B cell (primary cell): ENCODE measurements around the gene C9orf72. TPM values are rescaled to one million over a fixed set of nuclear protein-coding genes. Genes with fewer than 3 reads are reported as not detected.

Experiments
- ATAC-seq: fragments of 200-7000 bp; cut with Tn5 transposase; one replicate; pipeline ENCODE4 v1.10.0; 2021; ENCODE audit warnings: low read depth, mild to moderate bottlenecking, moderate number of reproducible peaks, moderate library complexity
- CTCF ChIA-PET: fragments of 350-600 bp; sonication (Branson Sonifier 250); formaldehyde crosslinking; loops from one replicate; lab custom pipeline; 2021; ENCODE audit warnings: antibody characterized with exemption, inconsistent platforms; lab: Charles Lee
- POLR2A ChIA-PET: fragments of 350-600 bp; sonication (Branson Sonifier 250); formaldehyde crosslinking; loops from one replicate; lab custom pipeline; 2021; ENCODE audit warnings: antibody characterized with exemption; lab: Charles Lee
- DNase-seq: peaks from one replicate; pipeline ENCODE4 v3.0.0; 2013
- H2AFZ ChIP-seq: 2 replicates; pipeline ENCODE4 v1.6.1; 2012; ENCODE audit warnings: mild to moderate bottlenecking, low read depth, low read length; ENCODE audit not compliant: insufficient read depth, poor library complexity, severe bottlenecking
- H3K27ac ChIP-seq, 2 donors: 1 replicate in 1 of 2; 2 replicates in 1 of 2; pipeline ENCODE4 v1.5.1; 2012 to 2013; ENCODE audit warnings: low read length in 2 of 2, mild to moderate bottlenecking in 2 of 2, moderate library complexity in 1 of 2
- H3K27me3 ChIP-seq, 4 experiments: fragments of 200-600 bp in 1 of 4; sonication (generic) in 1 of 4; replicated peaks in 1 of 4; 1 replicate in 2 of 4; 2 replicates in 2 of 4; pipeline versions ENCODE4 v1.6.1 to v1.7.0; 2013 to 2016; ENCODE audit warnings: low read length in 3 of 4, mild to moderate bottlenecking in 2 of 4, mixed read lengths in 1 of 4, moderate library complexity in 1 of 4; ENCODE audit not compliant: insufficient read depth in 4 of 4, control insufficient read depth in 3 of 4; ENCODE audit errors: control extremely low read depth in 1 of 4
- H3K36me3 ChIP-seq, 2 experiments: replicated peaks in 1 of 2; 1 replicate in 1 of 2; 2 replicates in 1 of 2; pipeline versions ENCODE4 v1.6.1 to v1.7.1; 2013; ENCODE audit warnings: low read length in 1 of 2; ENCODE audit not compliant: insufficient read depth in 2 of 2, control insufficient read depth in 1 of 2; ENCODE audit errors: control extremely low read depth in 1 of 2, extremely low read depth in 1 of 2
- H3K4me1 ChIP-seq, 2 donors: fragments of 200-600 bp in 1 of 2; sonication (generic) in 1 of 2; 1 replicate in 1 of 2; 2 replicates in 1 of 2; pipeline versions ENCODE4 v1.5.1 to v1.6.1; 2013 to 2017; ENCODE audit warnings: low read length in 2 of 2; ENCODE audit not compliant: control insufficient read depth in 2 of 2, insufficient read depth in 2 of 2
- H3K4me2 ChIP-seq: replicated peaks from 2 replicates; pipeline ENCODE3; 2012; ENCODE audit warnings: mild to moderate bottlenecking, low read depth, low read length; ENCODE audit not compliant: poor library complexity, severe bottlenecking
- H3K4me3 ChIP-seq, 5 experiments: fragments of 200-600 bp in 1 of 5; sonication (generic) in 1 of 5; 1 replicate in 3 of 5; 2 replicates in 2 of 5; pipeline versions ENCODE4 v1.5.1 to v1.7.0; 2011 to 2016; ENCODE audit warnings: low read length in 4 of 5, mild to moderate bottlenecking in 4 of 5, low read depth in 2 of 5, control low read depth in 1 of 5, moderate library complexity in 1 of 5; ENCODE audit not compliant: insufficient read depth in 1 of 5; ENCODE audit errors: control extremely low read depth in 1 of 5, extremely low read depth in 1 of 5
- H3K79me2 ChIP-seq: fragments of 200-600 bp; sonication (generic); one replicate; pipeline ENCODE4 v1.6.0; 2016; ENCODE audit warnings: low read length; ENCODE audit not compliant: control insufficient read depth, insufficient read depth
- H3K9ac ChIP-seq: fragments of 200-600 bp; sonication (generic); 2 replicates; pipeline ENCODE4 v1.6.1; 2017; ENCODE audit warnings: mild to moderate bottlenecking, low read length, moderate library complexity
- H3K9me3 ChIP-seq, 3 donors: one replicate each; pipeline versions ENCODE4 v1.6.1 to v1.7.1; 2013; ENCODE audit warnings: low read length in 2 of 3; ENCODE audit not compliant: control insufficient read depth in 2 of 3, insufficient read depth in 1 of 3; ENCODE audit errors: control extremely low read depth in 1 of 3
- H4K20me1 ChIP-seq: 2 replicates; pipeline ENCODE4 v1.6.0; 2012; ENCODE audit warnings: mild to moderate bottlenecking, low read length; ENCODE audit not compliant: insufficient read depth, control insufficient read depth, poor library complexity, severe bottlenecking
- H3K27ac Mint-ChIP-seq: one replicate; pipeline ENCODE4 v1.8.0; 2021; ENCODE audit warnings: mixed read lengths
- H3K27me3 Mint-ChIP-seq: one replicate; pipeline ENCODE4 v1.8.0; 2021; ENCODE audit warnings: mixed read lengths
- H3K4me1 Mint-ChIP-seq: one replicate; pipeline ENCODE4 v1.8.0; 2021; ENCODE audit warnings: mixed read lengths
- H3K4me3 Mint-ChIP-seq: one replicate; pipeline ENCODE4 v1.8.0; 2021; ENCODE audit warnings: mixed read lengths
- H3K9me3 Mint-ChIP-seq: one replicate; pipeline ENCODE4 v1.8.0; 2022; ENCODE audit warnings: mixed read lengths; ENCODE audit not compliant: insufficient read depth
- CTCF ChIP-seq: fragments of 200-600 bp; IDR thresholded peaks from one replicate; pipeline ENCODE4 v1.8.0; 2022; ENCODE audit warnings: antibody characterized with exemption, mild to moderate bottlenecking
- EZH2 ChIP-seq: IDR thresholded peaks from 2 replicates; pipeline ENCODE4 v1.6.1; 2012; ENCODE audit warnings: borderline replicate concordance, low read depth, mild to moderate bottlenecking, moderate library complexity, low read length; ENCODE audit not compliant: insufficient read depth, poor library complexity, severe bottlenecking
- WGBS: methylation state at CpG from one replicate; pipeline ENCODE4 v1.1.5; 2013; ENCODE audit warnings: missing lambda C conversion rate; ENCODE audit not compliant: insufficient coverage; 5-methylcytosine and 5-hydroxymethylcytosine counted together
- intact Hi-C: fragments of 100-400 bp; cut with micrococcal nuclease; formaldehyde crosslinking; loops from one replicate; pipeline ENCODE4 v1.10.0; 2022
- polyA minus RNA-seq: library from RNA; depleted of rRNA, polyadenylated mRNA; stranded (reverse); fragments of >200 nt; gene quantifications from 2 replicates; pipeline ENCODE4 v1.2.3, GENCODE V29; 2012
- polyA plus RNA-seq: library from polyadenylated mRNA; depleted of rRNA; stranded (reverse); fragments of >200 nt; gene quantifications from 2 replicates; pipeline ENCODE4 v1.2.3, GENCODE V29; 2012
- total RNA-seq, 2 donors: library from RNA; stranded (reverse); fragments of 120-200 nt in 1 of 2; gene quantifications; 1 replicate in 1 of 2; 2 replicates in 1 of 2; pipeline versions ENCODE4 v1.2.3 to v1.2.4, GENCODE V29; 2013 to 2022

Gene C9orf72
- total RNA-seq (26.9 and 27.6 TPM in 2 replicates), polyA plus RNA-seq (18.3 and 28.0 TPM in 2 replicates), polyA minus RNA-seq (16.1 and 22.1 TPM in 2 replicates)
- 40.7 TPM for total RNA-seq (2013)

DNA sequence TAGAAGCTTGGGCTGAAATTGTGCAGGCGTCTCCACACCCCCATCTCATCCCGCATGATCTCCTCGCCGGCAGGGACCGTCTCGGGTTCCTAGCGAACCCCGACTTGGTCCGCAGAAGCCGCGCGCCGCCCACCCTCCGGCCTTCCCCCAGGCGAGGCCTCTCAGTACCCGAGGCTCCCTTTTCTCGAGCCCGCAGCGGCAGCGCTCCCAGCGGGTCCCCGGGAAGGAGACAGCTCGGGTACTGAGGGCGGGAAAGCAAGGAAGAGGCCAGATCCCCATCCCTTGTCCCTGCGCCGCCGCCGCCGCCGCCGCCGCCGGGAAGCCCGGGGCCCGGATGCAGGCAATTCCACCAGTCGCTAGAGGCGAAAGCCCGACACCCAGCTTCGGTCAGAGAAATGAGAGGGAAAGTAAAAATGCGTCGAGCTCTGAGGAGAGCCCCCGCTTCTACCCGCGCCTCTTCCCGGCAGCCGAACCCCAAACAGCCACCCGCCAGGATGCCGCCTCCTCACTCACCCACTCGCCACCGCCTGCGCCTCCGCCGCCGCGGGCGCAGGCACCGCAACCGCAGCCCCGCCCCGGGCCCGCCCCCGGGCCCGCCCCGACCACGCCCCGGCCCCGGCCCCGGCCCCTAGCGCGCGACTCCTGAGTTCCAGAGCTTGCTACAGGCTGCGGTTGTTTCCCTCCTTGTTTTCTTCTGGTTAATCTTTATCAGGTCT is at the start of gene C9orf72:
TSS of gene C9orf72 (minus strand) at position 564 of the 716 bp plus-strand sequence. CDS start 6,361 bp downstream, outside the sequence.
- intact Hi-C loops: loop anchor here (1.0 to 5.0 kb wide), 5 partner anchors 15 to 681 kb away; partner anchors contain the start of genes CAAP1, MOB3B and PLAA
- H3K4me2 ChIP-seq: peak within 1 kb of the TSS; percentile 93
- H4K20me1 ChIP-seq: no peaks in the 10 kb centered on the region
- peaks cover 2% of the 10 kb centered on the region for H3K9me3 Mint-ChIP-seq
- H3K27me3 Mint-ChIP-seq: no peaks in the 10 kb centered on the region
- H3K27ac ChIP-seq: peak within 1 kb of the TSS; percentile 97 to 99
- under 1% methylated on average over 64 of the region's 72 CpGs for WGBS
- TF ChIP-seq CTCF (no peak), EZH2 (no peak)
- peaks cover 31% of the 10 kb centered on the region for H3K79me2 ChIP-seq
- POLR2A ChIA-PET: interaction anchor here (1.1 kb wide), 2 partner anchors 90 to 241 kb away, joined by 3 read pairs; no protein-coding TSS in a partner anchor
- peak within 1 kb of the TSS; percentile 98 for H3K4me3 Mint-ChIP-seq
- H3K4me1 Mint-ChIP-seq: peaks cover 27% of the 10 kb centered on the region
- no peaks in the 10 kb centered on the region for H3K27me3 ChIP-seq
- DNase-seq: no peak
- peak within 1 kb of the TSS; percentile 81 to 94 (median 92) for H3K4me3 ChIP-seq
- H3K36me3 ChIP-seq: no peaks in the 10 kb centered on the region
- peak; percentile 76 for ATAC-seq
- peak within 1 kb of the TSS; percentile 99 for H3K9ac ChIP-seq
- peak within 1 kb of the TSS; percentile 65 for H2AFZ ChIP-seq
- CTCF ChIA-PET: interaction anchor here (1.0 to 1.7 kb wide), 4 partner anchors 9 to 240 kb away, joined by 3 to 7 read pairs (median 4); no protein-coding TSS in a partner anchor
- H3K4me1 ChIP-seq: peaks cover 16 to 19% of the 10 kb centered on the region in 2 donors
- peak within 1 kb of the TSS; percentile 100 for H3K27ac Mint-ChIP-seq
- peaks cover 0 to 2% (median 0%) of the 10 kb centered on the region in 3 donors for H3K9me3 ChIP-seq
